DND-41 (cell line): Measurements from ENCODE around the gene RNF217.

Source experiments
- ATAC-seq: fragments of 200-7000 bp; cut with Tn5 transposase; 3 replicates; pipeline ENCODE4 v1.9.1; 2021; ENCODE audit warnings: low read depth; ENCODE audit not compliant: insufficient read depth
- DNase-seq: peaks from one replicate; pipeline ENCODE4 v3.0.0-alpha.2; 2020
- H2AFZ ChIP-seq: 2 replicates; pipeline ENCODE4 v1.6.0; 2012; ENCODE audit warnings: low read depth, low read length
- H3K27ac ChIP-seq: 2 replicates; pipeline ENCODE4 v1.5.1; 2012; ENCODE audit warnings: low read length, inconsistent platforms
- H3K27me3 ChIP-seq: fragments of 200-600 bp; sonication (generic); 2 replicates; pipeline ENCODE4 v1.6.0; 2012; ENCODE audit warnings: low read length, mild to moderate bottlenecking, inconsistent platforms; ENCODE audit not compliant: insufficient read depth, poor library complexity
- H3K36me3 ChIP-seq: 2 replicates; pipeline ENCODE4 v1.5.1; 2012; ENCODE audit warnings: low read length, inconsistent platforms; ENCODE audit not compliant: insufficient read depth
- H3K4me1 ChIP-seq: 2 replicates; pipeline ENCODE4 v1.5.1; 2012; ENCODE audit warnings: mild to moderate bottlenecking, low read length; ENCODE audit not compliant: insufficient read depth
- H3K4me2 ChIP-seq: 2 replicates; pipeline ENCODE4 v1.6.0; 2012; ENCODE audit warnings: mild to moderate bottlenecking, moderate library complexity, low read length, inconsistent platforms; ENCODE audit not compliant: insufficient read depth
- H3K4me3 ChIP-seq, 2 experiments: fragments of 200-600 bp in 1 of 2; shearing (Covaris generic) in 1 of 2; 2 replicates each; pipeline ENCODE4 v1.5.1; 2012 to 2016; ENCODE audit warnings: inconsistent platforms in 2 of 2, low read length in 2 of 2, mild to moderate bottlenecking in 2 of 2, low read depth in 1 of 2, moderate library complexity in 1 of 2
- H3K79me2 ChIP-seq: 2 replicates; pipeline ENCODE4 v1.6.0; 2012; ENCODE audit warnings: low read length, inconsistent platforms; ENCODE audit not compliant: insufficient read depth
- H3K9ac ChIP-seq: 2 replicates; pipeline ENCODE4 v1.6.0; 2012; ENCODE audit warnings: low read depth, mild to moderate bottlenecking, inconsistent platforms, low read length, moderate library complexity
- H3K9me3 ChIP-seq: 2 replicates; pipeline ENCODE4 v1.5.1; 2012; ENCODE audit warnings: low read length, moderate library complexity, mild to moderate bottlenecking, inconsistent platforms; ENCODE audit not compliant: insufficient read depth, severe bottlenecking
- H4K20me1 ChIP-seq: 2 replicates; pipeline ENCODE4 v1.6.0; 2012; ENCODE audit warnings: low read length; ENCODE audit not compliant: insufficient read depth
- EZH2 ChIP-seq: IDR thresholded peaks from 3 replicates; pipeline ENCODE4 v1.6.1; 2012; ENCODE audit warnings: borderline replicate concordance, low read depth, mild to moderate bottlenecking, moderate library complexity, low read length, inconsistent platforms; ENCODE audit not compliant: severe bottlenecking
- TF ChIP-seq, protein P1 (sequence below): IDR thresholded peaks from 2 replicates; pipeline ENCODE4 v1.5.1; 2012; ENCODE audit warnings: borderline replicate concordance, low read length, moderate library complexity, mild to moderate bottlenecking; ENCODE audit not compliant: poor library complexity, severe bottlenecking; ENCODE audit errors: extremely low read depth

Gene RNF217

DNA sequence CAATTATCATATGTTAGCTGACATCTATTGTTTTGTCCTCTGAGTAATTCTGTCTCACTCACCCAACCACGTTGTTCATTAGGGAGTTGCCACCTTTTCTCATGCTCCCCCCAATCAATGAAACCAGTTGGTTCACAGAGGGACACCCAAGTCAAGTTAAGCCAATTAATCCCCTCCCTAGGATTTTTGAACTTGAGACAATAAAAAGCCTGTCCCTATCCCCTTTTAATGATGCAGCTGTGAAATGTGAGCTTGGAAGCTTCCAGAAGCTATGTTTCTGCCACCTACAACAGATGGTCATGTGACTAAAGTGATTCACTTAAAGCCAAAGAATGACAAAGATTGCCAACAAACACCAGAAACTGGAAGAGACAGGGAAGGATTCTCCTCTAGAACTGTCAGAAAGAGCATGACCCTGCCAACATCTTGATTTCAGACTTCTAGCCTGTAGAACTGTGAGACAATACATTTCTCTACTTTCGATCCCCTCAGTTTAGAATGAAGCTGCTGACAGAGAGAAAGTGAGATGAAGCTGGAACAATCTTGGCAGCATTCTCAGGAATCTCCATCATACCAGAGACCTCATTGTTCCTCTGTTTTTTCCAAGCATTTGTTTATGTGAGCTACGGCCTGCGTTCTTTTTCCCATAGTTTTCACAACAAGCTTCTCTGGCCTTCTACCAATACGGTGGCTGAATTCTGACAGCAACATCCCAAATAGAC lies 133.5 kb downstream of the RNF217 start:
- no peak overlapping the region for H3K4me2 ChIP-seq
- TF ChIP-seq, protein P1, sequence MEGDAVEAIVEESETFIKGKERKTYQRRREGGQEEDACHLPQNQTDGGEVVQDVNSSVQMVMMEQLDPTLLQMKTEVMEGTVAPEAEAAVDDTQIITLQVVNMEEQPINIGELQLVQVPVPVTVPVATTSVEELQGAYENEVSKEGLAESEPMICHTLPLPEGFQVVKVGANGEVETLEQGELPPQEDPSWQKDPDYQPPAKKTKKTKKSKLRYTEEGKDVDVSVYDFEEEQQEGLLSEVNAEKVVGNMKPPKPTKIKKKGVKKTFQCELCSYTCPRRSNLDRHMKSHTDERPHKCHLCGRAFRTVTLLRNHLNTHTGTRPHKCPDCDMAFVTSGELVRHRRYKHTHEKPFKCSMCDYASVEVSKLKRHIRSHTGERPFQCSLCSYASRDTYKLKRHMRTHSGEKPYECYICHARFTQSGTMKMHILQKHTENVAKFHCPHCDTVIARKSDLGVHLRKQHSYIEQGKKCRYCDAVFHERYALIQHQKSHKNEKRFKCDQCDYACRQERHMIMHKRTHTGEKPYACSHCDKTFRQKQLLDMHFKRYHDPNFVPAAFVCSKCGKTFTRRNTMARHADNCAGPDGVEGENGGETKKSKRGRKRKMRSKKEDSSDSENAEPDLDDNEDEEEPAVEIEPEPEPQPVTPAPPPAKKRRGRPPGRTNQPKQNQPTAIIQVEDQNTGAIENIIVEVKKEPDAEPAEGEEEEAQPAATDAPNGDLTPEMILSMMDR = no peak
- no peak for TF ChIP-seq EZH2
- H2AFZ ChIP-seq = no peak overlapping the region
- H3K36me3 ChIP-seq = no peaks in the 10 kb centered on the region
- H3K27me3 ChIP-seq = no peaks in the 10 kb centered on the region
- DNase-seq = no peak
- H3K27ac ChIP-seq = no peak overlapping the region
- no peaks in the 10 kb centered on the region for H4K20me1 ChIP-seq
- no peaks in the 10 kb centered on the region for H3K4me1 ChIP-seq
- H3K9me3 ChIP-seq = no peaks in the 10 kb centered on the region
- H3K9ac ChIP-seq = no peak overlapping the region
- no peak for ATAC-seq
- no peak overlapping the region for H3K4me3 ChIP-seq
- no peaks in the 10 kb centered on the region for H3K79me2 ChIP-seq

DNA sequence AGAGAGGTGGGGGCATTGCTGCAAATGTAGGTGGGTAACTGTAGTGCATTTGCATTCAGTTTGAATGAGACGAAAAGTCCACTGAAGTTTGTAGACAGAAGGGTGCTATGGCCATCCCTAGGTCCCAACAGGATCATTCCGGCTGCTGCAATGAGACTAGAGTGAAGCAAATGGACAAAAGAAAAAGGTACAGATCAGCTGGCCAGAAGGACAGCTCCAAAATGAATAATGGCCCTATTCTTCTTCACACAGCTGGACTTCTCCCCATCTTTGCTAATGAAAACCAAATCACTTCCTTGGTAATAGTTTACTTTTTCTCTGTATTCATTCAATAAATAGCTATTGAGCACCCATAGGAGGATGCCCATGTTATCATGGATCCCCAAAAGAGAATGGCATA lies 134.9 kb downstream of the RNF217 start:
- Histone ChIP-seq H3K79me2 (no peaks in the 10 kb centered on the region), H3K36me3 (no peaks in the 10 kb centered on the region), H3K4me2 (no peak overlapping the region)

DNA sequence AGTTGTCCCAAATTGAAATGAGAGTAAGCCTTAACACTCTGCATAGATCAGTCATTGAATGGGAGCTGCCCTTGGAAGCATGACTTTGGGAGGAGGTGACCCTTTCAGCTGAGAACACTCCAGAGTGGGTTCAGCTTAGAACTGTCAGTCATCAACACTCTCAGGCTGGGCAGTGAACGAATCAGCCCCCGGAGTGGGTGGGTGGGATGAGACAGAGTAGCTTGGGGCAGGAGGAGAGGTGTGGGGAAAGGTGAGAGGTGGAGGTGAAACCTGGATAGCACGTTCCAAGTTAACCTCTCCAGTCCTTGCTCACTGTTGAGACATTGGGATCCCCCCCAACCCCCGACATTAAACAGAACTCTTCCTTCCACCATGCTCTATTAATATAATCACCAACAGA lies 136.0 kb downstream of the RNF217 start:
- Histone ChIP-seq H3K27ac (no peak overlapping the region), H4K20me1 (no peaks in the 10 kb centered on the region), H3K4me3 (no peak overlapping the region), H3K27me3 (no peaks in the 10 kb centered on the region), H2AFZ (no peak overlapping the region), H3K9ac (no peak overlapping the region), H3K36me3 (no peaks in the 10 kb centered on the region), H3K79me2 (no peaks in the 10 kb centered on the region), H3K9me3 (no peaks in the 10 kb centered on the region), H3K4me2 (no peak overlapping the region), H3K4me1 (no peaks in the 10 kb centered on the region)
- TF ChIP-seq, protein P1 = no peak
- TF ChIP-seq EZH2 = no peak
- ATAC-seq (no peak), DNase-seq (no peak)

More for the DNA sequence above, 134.9 kb downstream of the RNF217 start:
- Histone ChIP-seq H2AFZ (no peak overlapping the region), H3K9me3 (no peaks in the 10 kb centered on the region), H3K9ac (no peak overlapping the region), H3K4me3 (no peak overlapping the region), H3K4me1 (no peaks in the 10 kb centered on the region), H4K20me1 (no peaks in the 10 kb centered on the region), H3K27ac (no peak overlapping the region), H3K27me3 (no peaks in the 10 kb centered on the region)
- ATAC-seq (no peak), DNase-seq (no peak)
- TF ChIP-seq, protein P1 = no peak
- TF ChIP-seq EZH2 = no peak
